ENCODE measurements around the gene CREBZF.

DNA sequence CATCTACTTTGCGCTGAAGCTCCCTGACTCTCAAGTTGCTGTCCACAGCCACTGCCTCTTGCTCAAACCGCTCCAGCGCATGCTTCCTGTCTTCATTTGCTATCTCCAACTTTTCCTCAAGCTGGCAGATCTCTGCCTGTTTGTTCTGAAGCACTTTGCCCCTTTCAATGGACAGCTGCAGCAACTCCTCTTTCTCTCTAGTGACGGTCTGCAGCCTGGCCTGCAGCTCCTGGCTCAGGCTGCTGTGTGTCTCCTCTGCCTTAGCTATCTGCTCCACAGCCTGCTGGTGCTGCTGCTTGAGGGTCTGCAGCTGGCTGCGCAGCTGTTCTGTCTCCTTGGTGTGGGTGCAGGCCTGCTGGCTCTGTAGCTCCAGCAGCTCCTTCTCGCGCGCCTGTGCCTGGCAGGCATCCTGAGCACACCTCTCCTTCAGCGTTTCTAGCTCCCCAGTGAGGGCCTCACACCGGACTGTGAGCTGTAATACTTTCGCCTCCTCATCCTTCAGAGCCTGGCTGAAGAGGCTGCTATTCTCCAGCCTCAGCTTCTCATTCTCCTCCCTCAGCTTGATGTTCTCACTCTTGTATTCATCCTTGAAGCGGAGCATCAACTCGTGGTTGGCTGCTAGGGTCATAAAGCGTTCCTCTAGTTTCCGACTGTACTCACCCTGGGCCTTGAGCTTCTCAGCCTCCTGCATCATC, 20.3 kb upstream of the CREBZF start:
- TF ChIP-seq EZH2 (IDR thresholded peaks at IDR 0.05; ENCODE audit: borderline replicate concordance) (no peak), CTCF (IDR thresholded peaks at IDR 0.05; ENCODE audit: poor library complexity) (no peak), EZH2phosphoT487 (IDR thresholded peaks at IDR 0.05; ENCODE audit: low read depth, severe bottlenecking, unreplicated experiment) (no peak)

All from hepatocyte (in vitro differentiated cells).